OCI-LY1 (cell line): ENCODE measurements around the gene OAT.

ENCODE experiments used
- H2AFZ ChIP-seq: fragments of 200-600 bp; sonication (generic), shearing (Covaris generic); 2 replicates; pipeline ENCODE4 v1.6.0; 2014; ENCODE audit warnings: antibody characterized with exemption, mild to moderate bottlenecking, low read length
- H3F3A ChIP-seq: fragments of 200-600 bp; sonication (generic), shearing (Covaris generic); 2 replicates; pipeline ENCODE4 v1.6.0; 2014; ENCODE audit warnings: mild to moderate bottlenecking, antibody characterized with exemption, low read length, moderate library complexity; ENCODE audit not compliant: insufficient read depth
- H3K27ac ChIP-seq: fragments of 200-600 bp; sonication (generic); 2 replicates; pipeline ENCODE4 v1.5.1; 2014; ENCODE audit warnings: low read length, mixed run types, mild to moderate bottlenecking, low read depth; ENCODE audit not compliant: poor library complexity, severe bottlenecking
- H3K27me3 ChIP-seq: fragments of 200-600 bp; sonication (generic); 2 replicates; pipeline ENCODE4 v1.6.0; 2014; ENCODE audit warnings: antibody characterized with exemption, mild to moderate bottlenecking, low read length, moderate library complexity; ENCODE audit not compliant: insufficient read depth
- H3K36me3 ChIP-seq: fragments of 200-600 bp; sonication (generic); 2 replicates; pipeline ENCODE4 v1.6.1; 2014; ENCODE audit warnings: mild to moderate bottlenecking, antibody characterized with exemption, low read length, moderate library complexity, mixed read lengths; ENCODE audit not compliant: insufficient read depth
- H3K4me1 ChIP-seq: fragments of 200-600 bp; sonication (generic); 2 replicates; pipeline ENCODE4 v1.5.1; 2014; ENCODE audit warnings: mild to moderate bottlenecking, low read length, moderate library complexity; ENCODE audit not compliant: insufficient read depth, severe bottlenecking
- H3K4me2 ChIP-seq: fragments of 200-600 bp; sonication (generic), shearing (Covaris generic); 2 replicates; pipeline ENCODE4 v1.6.1; 2014; ENCODE audit warnings: low read length
- H3K4me3 ChIP-seq: fragments of 200-600 bp; sonication (generic); 2 replicates; pipeline ENCODE4 v1.5.1; 2014; ENCODE audit warnings: low read length, low read depth, mild to moderate bottlenecking, mixed read lengths; ENCODE audit not compliant: poor library complexity, severe bottlenecking
- H3K79me2 ChIP-seq: fragments of 200-600 bp; shearing (Covaris generic); 2 replicates; pipeline ENCODE4 v1.6.1; 2016; ENCODE audit warnings: mixed run types, low read length, mixed read lengths; ENCODE audit not compliant: insufficient read depth
- H3K9ac ChIP-seq: fragments of 200-600 bp; sonication (generic), shearing (Covaris generic); 2 replicates; pipeline ENCODE4 v1.6.1; 2014; ENCODE audit warnings: mild to moderate bottlenecking, low read length, mixed read lengths
- H3K9me2 ChIP-seq: fragments of 200-600 bp; sonication (generic), shearing (Covaris generic); 2 replicates; pipeline ENCODE4 v1.6.1; 2014; ENCODE audit warnings: low read depth, mild to moderate bottlenecking, low read length, mixed read lengths
- H3K9me3 ChIP-seq: fragments of 200-600 bp; shearing (Covaris generic); 2 replicates; pipeline ENCODE4 v1.6.1; 2014; ENCODE audit warnings: low read length, mixed read lengths
- H4K20me1 ChIP-seq: fragments of 200-600 bp; sonication (generic), shearing (Covaris generic); 2 replicates; pipeline ENCODE4 v1.6.0; 2016; ENCODE audit warnings: mild to moderate bottlenecking, low read length; ENCODE audit not compliant: insufficient read depth
- EZH2 ChIP-seq: fragments of 200-600 bp; sonication (generic), shearing (Covaris generic); IDR thresholded peaks from 2 replicates; pipeline ENCODE4 v1.8.0; 2017; ENCODE audit warnings: borderline replicate concordance, mixed run types, mild to moderate bottlenecking, antibody characterized with exemption, low read length, moderate library complexity, mixed read lengths
- TF ChIP-seq, protein P1 (sequence below): fragments of 200-600 bp; sonication (generic), shearing (Covaris generic); IDR thresholded peaks from 2 replicates; pipeline ENCODE4 v1.5.1; 2017; ENCODE audit warnings: mild to moderate bottlenecking, antibody characterized with exemption, low read length, moderate library complexity, mixed read lengths

The OAT gene

DNA sequence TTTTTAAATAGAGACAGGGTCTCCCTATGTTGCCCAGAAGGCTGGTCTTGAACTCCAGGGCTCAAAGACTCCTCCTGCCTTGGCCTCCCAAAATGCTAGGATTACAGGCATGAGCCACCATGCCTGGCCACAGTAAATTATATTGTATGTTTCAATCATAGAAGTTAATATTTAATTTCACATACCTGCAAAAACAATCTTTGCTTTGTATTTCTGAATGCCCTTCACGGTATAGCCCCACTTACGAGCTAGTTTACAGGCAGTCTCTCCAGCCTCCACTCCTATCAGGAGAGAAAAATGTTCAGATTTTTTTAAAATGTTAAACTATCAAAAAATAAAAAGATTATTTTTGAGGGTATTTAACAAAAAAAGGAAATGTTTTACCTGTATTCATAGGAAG lies 10.4 kb downstream of the OAT start:
- Histone ChIP-seq H3F3A (no peaks in the 10 kb centered on the region), H4K20me1 (no peaks in the 10 kb centered on the region), H3K4me3 (no peak overlapping the region), H3K4me1 (peaks cover 5% of the 10 kb centered on the region), H2AFZ (no peak overlapping the region), H3K9me3 (no peaks in the 10 kb centered on the region), H3K27me3 (no peaks in the 10 kb centered on the region), H3K4me2 (no peak overlapping the region), H3K79me2 (no peaks in the 10 kb centered on the region), H3K27ac (no peak overlapping the region), H3K36me3 (peaks cover 14% of the 10 kb centered on the region), H3K9ac (no peak overlapping the region), H3K9me2 (no peaks in the 10 kb centered on the region)
- no peak for TF ChIP-seq EZH2
- TF ChIP-seq, protein P1, sequence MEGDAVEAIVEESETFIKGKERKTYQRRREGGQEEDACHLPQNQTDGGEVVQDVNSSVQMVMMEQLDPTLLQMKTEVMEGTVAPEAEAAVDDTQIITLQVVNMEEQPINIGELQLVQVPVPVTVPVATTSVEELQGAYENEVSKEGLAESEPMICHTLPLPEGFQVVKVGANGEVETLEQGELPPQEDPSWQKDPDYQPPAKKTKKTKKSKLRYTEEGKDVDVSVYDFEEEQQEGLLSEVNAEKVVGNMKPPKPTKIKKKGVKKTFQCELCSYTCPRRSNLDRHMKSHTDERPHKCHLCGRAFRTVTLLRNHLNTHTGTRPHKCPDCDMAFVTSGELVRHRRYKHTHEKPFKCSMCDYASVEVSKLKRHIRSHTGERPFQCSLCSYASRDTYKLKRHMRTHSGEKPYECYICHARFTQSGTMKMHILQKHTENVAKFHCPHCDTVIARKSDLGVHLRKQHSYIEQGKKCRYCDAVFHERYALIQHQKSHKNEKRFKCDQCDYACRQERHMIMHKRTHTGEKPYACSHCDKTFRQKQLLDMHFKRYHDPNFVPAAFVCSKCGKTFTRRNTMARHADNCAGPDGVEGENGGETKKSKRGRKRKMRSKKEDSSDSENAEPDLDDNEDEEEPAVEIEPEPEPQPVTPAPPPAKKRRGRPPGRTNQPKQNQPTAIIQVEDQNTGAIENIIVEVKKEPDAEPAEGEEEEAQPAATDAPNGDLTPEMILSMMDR: no peak

DNA sequence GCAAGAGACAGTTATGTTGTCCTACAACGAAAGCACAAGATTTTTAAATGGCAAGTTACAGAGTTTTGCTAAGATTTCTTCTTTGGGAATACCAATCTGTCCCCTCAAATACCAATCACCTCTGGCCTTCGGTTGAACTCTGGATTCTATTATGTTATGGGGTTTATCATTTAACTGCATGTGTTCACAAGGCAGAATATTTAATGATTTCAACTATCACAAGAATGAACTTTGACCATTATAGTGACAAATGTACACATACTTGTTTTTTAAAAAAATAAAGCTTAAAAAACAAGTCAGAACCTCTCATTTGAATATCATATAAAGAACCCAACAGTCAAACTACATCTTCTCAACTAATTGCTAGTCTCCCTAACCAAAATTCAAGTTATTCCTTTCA lies 11.3 kb downstream of the OAT start:
- Histone ChIP-seq H3K79me2 (no peaks in the 10 kb centered on the region), H3K9me3 (no peaks in the 10 kb centered on the region), H3K27ac (no peak overlapping the region), H3K27me3 (no peaks in the 10 kb centered on the region), H3K36me3 (peaks cover 22% of the 10 kb centered on the region), H3K4me1 (peaks cover 10% of the 10 kb centered on the region), H4K20me1 (no peaks in the 10 kb centered on the region), H3K9me2 (no peaks in the 10 kb centered on the region), H2AFZ (no peak overlapping the region), H3K4me2 (no peak overlapping the region), H3K9ac (no peak overlapping the region), H3F3A (no peaks in the 10 kb centered on the region), H3K4me3 (no peak overlapping the region)
- no peak for TF ChIP-seq EZH2
- TF ChIP-seq, protein P1: no peak

DNA sequence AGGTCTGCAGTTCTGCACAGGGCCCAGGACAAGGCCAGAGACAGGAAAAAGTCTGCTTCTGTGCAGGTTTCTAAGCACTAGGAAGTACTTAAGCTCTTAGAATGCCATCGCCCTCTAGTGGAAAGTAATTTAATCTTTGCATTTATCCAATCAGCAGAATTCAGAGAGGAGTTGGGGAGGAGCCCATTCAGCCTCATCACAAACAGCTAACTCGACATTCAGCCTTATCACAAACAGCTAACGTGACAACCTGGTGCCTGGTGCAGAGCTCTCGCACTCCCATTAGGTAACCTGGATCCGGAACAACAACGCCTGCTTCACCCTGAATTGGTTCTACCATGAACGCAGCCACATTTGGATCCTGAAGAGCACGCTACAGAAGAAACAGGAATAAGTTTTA lies 15.2 kb downstream of the OAT start:
- H3K36me3 ChIP-seq: peaks cover 38% of the 10 kb centered on the region
- H3K4me3 ChIP-seq: no peak overlapping the region
- no peaks in the 10 kb centered on the region for H3K27me3 ChIP-seq
- no peak overlapping the region; the same call in 1 of the 2 replicates for H3K9ac ChIP-seq
- H3K4me1 ChIP-seq: peaks cover 10% of the 10 kb centered on the region
- H3K9me2 ChIP-seq: no peaks in the 10 kb centered on the region
- H3K27ac ChIP-seq: peak overlapping the region; percentile 9
- H3K9me3 ChIP-seq: no peaks in the 10 kb centered on the region
- no peaks in the 10 kb centered on the region for H3F3A ChIP-seq
- TF ChIP-seq EZH2: no peak
- TF ChIP-seq, protein P1: peak; percentile 67; the same call in 1 of the 2 replicates
- H3K4me2 ChIP-seq: peak overlapping the region; percentile 30; the same call in 1 of the 2 replicates
- no peaks in the 10 kb centered on the region for H4K20me1 ChIP-seq
- no peak overlapping the region for H2AFZ ChIP-seq
- no peaks in the 10 kb centered on the region for H3K79me2 ChIP-seq
